ENCODE results near the gene SLC22A7.

Gene SLC22A7

GRCh38 chr6:43263314-43264178, 34.5 kb upstream of the SLC22A7 start:
- no peaks in the 10 kb centered on the region for H3K27me3 ChIP-seq (replicated peaks; ENCODE audit: control insufficient read depth, insufficient read depth, low read length)
- no peaks in the 10 kb centered on the region for H3K36me3 ChIP-seq (ENCODE audit: control insufficient read depth, insufficient read depth, low read length)
- H3K4me3 ChIP-seq (replicated peaks; ENCODE audit: low read depth, low read length) = no peak overlapping the region
- peak; percentile 53 for DNase-seq (ENCODE audit: extremely low read depth, insufficient read length)
- peak; percentile 90 for TF ChIP-seq CTCF (IDR thresholded peaks at IDR 0.05; ENCODE audit: insufficient read depth, low read length, poor library complexity, severe bottlenecking)

DNA sequence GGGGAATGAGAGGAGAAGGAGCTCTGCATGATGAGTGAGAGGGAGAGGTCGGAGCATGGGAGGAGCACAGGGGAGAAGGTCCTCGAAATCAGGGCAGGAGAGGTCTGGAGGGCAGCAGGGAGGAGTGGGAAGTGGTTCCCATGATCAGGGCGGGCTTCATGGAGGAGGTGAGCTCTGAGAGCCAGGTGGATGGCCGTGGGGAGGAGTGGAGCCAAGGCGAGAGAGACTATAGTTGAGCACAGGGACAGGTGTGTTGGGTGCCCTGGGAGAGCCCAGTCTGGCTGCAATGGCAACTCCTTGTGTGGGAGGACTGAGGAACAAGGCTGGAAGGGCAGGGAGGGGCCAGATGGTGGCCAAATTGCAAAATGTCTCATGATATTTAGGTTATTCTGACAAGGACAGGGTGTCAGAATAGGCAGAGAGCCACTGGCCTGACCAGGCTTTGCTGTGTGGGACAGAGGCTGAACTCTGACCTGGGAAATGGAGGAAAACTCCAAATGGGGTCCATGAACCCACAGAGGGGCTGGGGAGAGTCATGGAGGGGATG, 33.4 kb upstream of the SLC22A7 start:
- no peak for TF ChIP-seq CTCF (IDR thresholded peaks at IDR 0.05; ENCODE audit: insufficient read depth, low read length, poor library complexity, severe bottlenecking)
- H3K27me3 ChIP-seq (replicated peaks; ENCODE audit: control insufficient read depth, insufficient read depth, low read length) = no peaks in the 10 kb centered on the region
- no peak for DNase-seq (ENCODE audit: extremely low read depth, insufficient read length)
- no peaks in the 10 kb centered on the region for H3K36me3 ChIP-seq (ENCODE audit: control insufficient read depth, insufficient read depth, low read length)
- no peak overlapping the region for H3K4me3 ChIP-seq (replicated peaks; ENCODE audit: low read depth, low read length)

DNA sequence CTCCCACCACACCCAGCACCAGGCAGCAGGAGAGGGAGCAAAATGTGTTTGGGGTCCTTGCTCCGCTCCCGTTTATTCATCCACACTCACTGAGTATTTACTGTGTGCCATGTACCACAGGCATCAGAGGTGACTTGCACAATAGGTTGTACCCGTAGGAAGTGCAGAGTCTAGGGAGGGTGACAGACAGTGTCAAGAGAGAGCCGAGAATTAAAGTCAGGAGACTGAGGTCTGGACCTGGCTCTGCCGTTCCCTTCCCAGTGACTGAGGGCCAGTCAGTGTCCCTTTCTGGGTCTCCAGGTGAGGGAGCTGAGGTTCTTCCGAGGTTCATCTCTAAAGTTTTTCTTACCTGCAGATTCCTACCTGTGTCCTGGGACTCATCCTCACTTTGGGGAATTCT, 32.5 kb upstream of the SLC22A7 start:
- Histone ChIP-seq H3K27me3 (replicated peaks; ENCODE audit: control insufficient read depth, insufficient read depth, low read length) (no peaks in the 10 kb centered on the region), H3K36me3 (ENCODE audit: control insufficient read depth, insufficient read depth, low read length) (no peaks in the 10 kb centered on the region), H3K4me3 (replicated peaks; ENCODE audit: low read depth, low read length) (no peak overlapping the region)
- DNase-seq (ENCODE audit: extremely low read depth, insufficient read length) = no peak
- no peak for TF ChIP-seq CTCF (IDR thresholded peaks at IDR 0.05; ENCODE audit: insufficient read depth, low read length, poor library complexity, severe bottlenecking)

DNA sequence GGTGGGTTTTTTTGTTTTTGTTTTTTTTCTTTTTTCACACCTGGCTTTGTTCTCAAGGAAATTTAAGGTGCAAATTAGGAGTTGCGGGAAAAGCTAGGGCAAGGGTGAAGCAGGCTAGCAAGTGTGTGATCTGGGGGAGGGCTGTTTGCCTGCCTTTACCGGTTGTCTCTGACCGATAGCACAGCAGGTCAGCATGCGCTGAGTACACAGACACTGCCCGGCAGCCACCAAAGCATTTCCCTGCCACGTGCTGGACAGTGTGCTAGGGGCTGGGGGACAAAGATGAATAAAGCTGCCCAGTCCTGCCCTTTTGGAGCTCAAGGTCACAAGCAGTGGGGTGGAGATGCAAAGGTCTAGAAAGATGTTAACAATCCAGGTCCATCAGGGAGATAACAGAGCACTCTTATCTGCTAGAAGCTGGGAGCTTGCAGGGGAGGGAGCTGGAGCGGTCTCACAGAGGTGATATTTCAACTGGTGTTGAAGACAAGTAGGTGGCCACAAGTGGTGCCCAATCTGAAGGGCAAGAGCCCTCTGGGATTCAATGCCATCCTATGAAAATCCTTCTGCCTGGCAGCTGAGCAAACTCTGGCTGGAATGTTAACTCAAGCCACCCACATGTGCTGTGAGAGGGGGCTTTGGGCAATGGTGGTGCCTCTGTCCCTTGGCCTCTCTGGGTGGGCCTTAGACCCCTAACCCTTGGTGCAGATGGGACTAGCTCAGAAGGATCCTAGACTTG, 30.3 kb upstream of the SLC22A7 start:
- DNase-seq (ENCODE audit: extremely low read depth, insufficient read length) = no peak
- H3K36me3 ChIP-seq (ENCODE audit: control insufficient read depth, insufficient read depth, low read length) = no peaks in the 10 kb centered on the region
- no peak for TF ChIP-seq CTCF (IDR thresholded peaks at IDR 0.05; ENCODE audit: insufficient read depth, low read length, poor library complexity, severe bottlenecking)

DNA sequence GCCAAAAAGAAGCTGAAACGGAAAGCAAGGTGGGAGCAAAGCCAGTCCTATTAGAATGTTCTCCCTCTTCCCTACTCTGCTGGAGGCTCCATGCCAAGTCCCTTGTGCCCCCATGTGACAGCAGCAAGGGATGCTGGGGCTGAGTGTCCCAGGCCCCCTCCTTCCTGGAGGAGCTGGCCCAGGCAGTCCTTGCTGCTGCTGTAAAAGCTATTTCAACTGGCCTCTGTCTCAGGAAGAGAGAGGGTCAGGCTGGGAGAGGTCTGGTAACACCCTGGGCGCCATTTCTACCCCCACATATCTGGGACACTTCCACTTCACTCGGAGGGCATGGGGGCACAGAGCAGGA, 29.7 kb upstream of the SLC22A7 start:
- Histone ChIP-seq H3K4me3 (replicated peaks; ENCODE audit: low read depth, low read length) (no peak overlapping the region), H3K36me3 (ENCODE audit: control insufficient read depth, insufficient read depth, low read length) (no peaks in the 10 kb centered on the region), H3K27me3 (replicated peaks; ENCODE audit: control insufficient read depth, insufficient read depth, low read length) (no peaks in the 10 kb centered on the region)
- no peak for TF ChIP-seq CTCF (IDR thresholded peaks at IDR 0.05; ENCODE audit: insufficient read depth, low read length, poor library complexity, severe bottlenecking)
- no peak for DNase-seq (ENCODE audit: extremely low read depth, insufficient read length)

More for the DNA sequence above, 30.3 kb upstream of the SLC22A7 start:
- no peak overlapping the region for H3K4me3 ChIP-seq (replicated peaks; ENCODE audit: low read depth, low read length)
- no peaks in the 10 kb centered on the region for H3K27me3 ChIP-seq (replicated peaks; ENCODE audit: control insufficient read depth, insufficient read depth, low read length)
